Natural killer cell treated with Interleukin-12 subunit alpha and Interleukin-12 subunit beta and Interleukin-15 and Interleukin-18, amount 100 ng/mL, for 72 hours (primary cell): ENCODE measurements around the gene HELZ2. TPM values are rescaled to one million over a fixed set of nuclear protein-coding genes. Genes with fewer than 3 reads are reported as not detected.
"Not testable (repeated sequence)": the region's sequence is repeated elsewhere in the genome, so short reads cannot be mapped to it uniquely, and the experiment has no call there.

Experiments used
- ATAC-seq, 2 donors: fragments of 150-1000 bp; cut with Tn5 transposase in 1 of 2; sonication (Bioruptor Pico), chemical (Tn5 transposase) in 1 of 2; 2 replicates each; pipeline ENCODE4 v1.10.0; 2021
- DNase-seq: peaks from one replicate; pipeline ENCODE4 v3.0.0; 2022; ENCODE audit warnings: low spot score
- H3K27ac Mint-ChIP-seq, 2 donors: 1 replicate in 1 of 2; 2 replicates in 1 of 2; pipeline ENCODE4 v1.8.0; 2022; ENCODE audit warnings: mixed read lengths in 2 of 2, mild to moderate bottlenecking in 1 of 2, moderate library complexity in 1 of 2
- H3K27me3 Mint-ChIP-seq, 2 donors: 1 replicate in 1 of 2; 2 replicates in 1 of 2; pipeline ENCODE4 v1.8.0; 2022; ENCODE audit warnings: mixed read lengths in 2 of 2
- H3K36me3 Mint-ChIP-seq: one replicate; pipeline ENCODE4 v1.8.0; 2022; ENCODE audit warnings: mixed read lengths
- H3K4me1 Mint-ChIP-seq, 2 donors: 1 replicate in 1 of 2; 2 replicates in 1 of 2; pipeline ENCODE4 v1.8.0; 2022; ENCODE audit warnings: low read depth in 2 of 2, mixed read lengths in 2 of 2, mild to moderate bottlenecking in 1 of 2
- H3K4me3 Mint-ChIP-seq: one replicate; pipeline ENCODE4 v1.8.0; 2022; ENCODE audit warnings: mixed read lengths
- H3K9me3 Mint-ChIP-seq: 2 replicates; pipeline ENCODE4 v1.8.0; 2022; ENCODE audit warnings: mixed read lengths
- total RNA-seq, 2 donors: library from RNA; stranded (reverse); gene quantifications; one replicate each; pipeline ENCODE4 v1.2.3, GENCODE V29; 2022

HELZ2 gene, protein sequence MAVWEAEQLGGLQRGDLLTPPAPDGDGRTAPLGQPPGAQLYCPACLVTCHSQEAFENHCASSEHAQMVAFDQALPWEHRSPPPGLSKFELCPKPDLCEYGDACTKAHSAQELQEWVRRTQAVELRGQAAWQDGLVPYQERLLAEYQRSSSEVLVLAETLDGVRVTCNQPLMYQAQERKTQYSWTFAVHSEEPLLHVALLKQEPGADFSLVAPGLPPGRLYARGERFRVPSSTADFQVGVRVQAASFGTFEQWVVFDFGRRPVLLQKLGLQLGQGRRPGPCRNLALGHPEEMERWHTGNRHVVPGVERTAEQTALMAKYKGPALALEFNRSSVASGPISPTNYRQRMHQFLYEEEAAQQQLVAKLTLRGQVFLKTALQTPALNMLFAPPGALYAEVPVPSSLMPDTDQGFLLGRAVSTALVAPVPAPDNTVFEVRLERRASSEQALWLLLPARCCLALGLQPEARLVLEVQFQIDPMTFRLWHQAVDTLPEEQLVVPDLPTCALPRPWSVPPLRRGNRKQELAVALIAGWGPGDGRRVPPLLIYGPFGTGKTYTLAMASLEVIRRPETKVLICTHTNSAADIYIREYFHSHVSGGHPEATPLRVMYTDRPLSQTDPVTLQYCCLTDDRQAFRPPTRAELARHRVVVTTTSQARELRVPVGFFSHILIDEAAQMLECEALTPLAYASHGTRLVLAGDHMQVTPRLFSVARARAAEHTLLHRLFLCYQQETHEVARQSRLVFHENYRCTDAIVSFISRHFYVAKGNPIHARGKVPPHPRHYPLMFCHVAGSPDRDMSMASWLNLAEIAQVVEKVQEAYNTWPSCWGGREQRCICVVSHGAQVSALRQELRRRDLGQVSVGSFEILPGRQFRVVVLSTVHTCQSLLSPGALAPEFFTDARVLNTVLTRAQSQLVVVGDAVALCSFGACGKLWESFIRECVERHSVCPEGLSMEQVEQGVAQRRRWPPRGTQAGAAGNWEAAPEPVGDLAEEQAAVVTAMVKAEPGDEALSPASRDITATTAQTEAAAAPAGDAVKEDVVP (N-terminal part only)
- total RNA-seq: 10 to 100 TPM; 19.6 to 27.6 TPM

DNA sequence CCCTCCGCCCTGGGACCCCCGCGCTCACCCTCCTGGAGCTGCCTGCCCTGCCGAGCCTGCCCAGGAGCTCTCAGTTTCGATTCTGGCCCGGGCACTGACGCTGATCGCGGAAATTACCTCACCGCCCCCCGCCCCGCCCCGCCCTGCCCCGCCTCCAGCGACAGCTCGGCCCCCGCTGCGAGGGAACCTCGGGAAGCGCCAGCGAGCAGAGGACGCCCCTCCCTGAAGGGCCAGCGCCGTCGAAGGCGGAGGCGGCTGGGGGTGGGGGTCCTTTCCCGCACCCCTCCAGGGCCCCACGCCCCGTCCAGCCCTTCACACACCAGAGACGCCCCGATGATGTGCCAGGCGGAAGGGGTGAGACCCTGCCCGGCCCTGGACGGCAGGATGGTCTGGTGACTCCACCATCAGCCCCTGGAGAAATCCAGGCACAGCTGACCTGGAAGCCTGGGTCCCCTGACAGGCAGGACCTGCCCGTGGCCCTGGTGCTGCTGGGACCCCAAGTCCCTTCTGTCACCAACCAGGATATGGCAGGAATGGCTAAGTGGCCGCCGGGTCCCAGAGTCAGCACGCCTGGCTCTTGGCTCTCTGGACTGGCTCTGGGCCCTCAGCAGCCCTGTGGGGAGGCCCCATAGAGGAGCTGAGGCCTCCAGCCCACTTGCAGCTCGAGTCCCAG, at the start of gene HELZ2:
Gene HELZ2, minus strand, starts transcription at position 84 of the 673 bp plus-strand sequence. CDS start 1,854 bp downstream, outside the sequence.
- H3K4me1 Mint-ChIP-seq: peaks cover 2 to 6% of the 10 kb centered on the region in 2 donors
- peak within 1 kb of the TSS; percentile 81 for H3K4me3 Mint-ChIP-seq
- DNase-seq (peak; percentile 79), ATAC-seq (peak; percentile 91 to 96)
- H3K9me3 Mint-ChIP-seq: no peaks in the 10 kb centered on the region
- peaks cover 5 to 6% of the 10 kb centered on the region in 2 donors for H3K27me3 Mint-ChIP-seq
- peak within 1 kb of the TSS in 1 of 2 donors; percentile 62 for H3K27ac Mint-ChIP-seq
- H3K36me3 Mint-ChIP-seq: no peaks in the 10 kb centered on the region

DNA sequence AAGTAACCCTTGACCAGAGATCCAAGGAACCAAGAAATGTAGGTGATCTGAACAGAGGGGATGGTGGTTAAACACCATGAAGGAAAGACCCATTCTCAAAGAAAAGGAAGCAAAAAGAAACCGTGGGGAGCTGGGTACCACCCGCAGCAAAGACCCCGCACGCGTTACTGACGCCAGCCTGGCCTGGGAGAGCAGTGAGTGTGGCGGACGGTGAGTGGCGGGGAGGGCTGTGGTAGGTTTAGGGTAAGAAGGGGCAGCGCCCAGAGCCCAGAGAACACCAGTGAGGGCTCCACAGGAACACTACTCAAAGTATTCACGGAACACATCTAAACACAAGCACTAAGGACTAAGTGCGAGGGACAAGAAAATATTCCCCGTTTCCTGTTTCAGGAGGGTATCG, 48.7 kb upstream of the HELZ2 start:
- ATAC-seq (no peak), DNase-seq (peak; percentile 20)
- Mint-ChIP-seq H3K4me1 (peaks cover 10 to 18% of the 10 kb centered on the region in 2 donors), H3K4me3 (no peak overlapping the region), H3K36me3 (no peaks in the 10 kb centered on the region), H3K27ac (peak overlapping the region in 1 of 2 donors; percentile 53), H3K27me3 (no peaks in the 10 kb centered on the region), H3K9me3 (no peaks in the 10 kb centered on the region)

DNA sequence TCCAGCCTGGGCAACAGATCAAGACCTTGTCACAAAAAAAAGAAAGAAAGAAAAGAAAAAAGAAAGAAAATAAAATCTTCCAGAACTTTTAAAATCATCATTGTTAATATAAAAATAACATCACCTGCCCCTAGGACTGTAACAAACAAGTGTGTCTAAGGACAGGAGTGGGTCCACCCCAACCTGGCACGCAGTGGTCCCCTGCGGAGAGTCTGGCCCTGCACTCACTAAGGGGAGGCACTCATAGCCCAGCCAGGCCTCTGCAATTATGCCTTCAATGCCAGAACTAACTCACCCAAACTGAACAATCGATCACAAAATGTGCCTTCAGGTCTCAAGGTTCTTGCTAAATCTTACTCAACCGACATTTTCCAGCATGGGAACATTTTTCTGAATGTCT, 48.1 kb upstream of the HELZ2 start:
- peaks cover 10 to 18% of the 10 kb centered on the region in 2 donors for H3K4me1 Mint-ChIP-seq
- no peak overlapping the region for H3K4me3 Mint-ChIP-seq
- H3K27ac Mint-ChIP-seq: peak overlapping the region in 1 of 2 donors; percentile 53
- no peak for ATAC-seq
- no peaks in the 10 kb centered on the region for H3K36me3 Mint-ChIP-seq
- H3K27me3 Mint-ChIP-seq: no peaks in the 10 kb centered on the region
- no peaks in the 10 kb centered on the region for H3K9me3 Mint-ChIP-seq
- no peak for DNase-seq

DNA sequence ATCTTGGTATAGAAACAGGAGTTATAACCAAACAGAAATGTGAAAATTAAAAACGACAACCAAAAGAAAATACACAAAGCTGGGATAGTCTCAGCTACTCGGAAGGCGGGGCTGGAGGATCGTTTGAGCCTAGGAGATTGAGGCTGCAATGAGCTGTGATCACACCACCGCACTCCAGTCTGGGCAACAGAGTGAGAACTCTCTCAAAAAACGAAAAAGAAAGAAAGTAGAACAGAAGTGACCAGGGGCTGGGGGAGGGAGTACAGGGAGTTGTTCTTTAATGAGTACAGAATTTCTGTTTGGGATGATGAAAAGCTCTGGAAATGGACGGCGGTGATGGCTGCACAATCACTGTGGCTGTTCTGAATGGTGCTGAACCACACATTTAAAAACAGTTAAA, 47.0 kb upstream of the HELZ2 start:
- DNase-seq (peak; percentile 26), ATAC-seq (no peak)
- Mint-ChIP-seq H3K4me3 (no peak overlapping the region), H3K36me3 (no peaks in the 10 kb centered on the region), H3K9me3 (no peaks in the 10 kb centered on the region), H3K27ac (no peak overlapping the region), H3K4me1 (peaks cover 10 to 18% of the 10 kb centered on the region in 2 donors), H3K27me3 (no peaks in the 10 kb centered on the region)

DNA sequence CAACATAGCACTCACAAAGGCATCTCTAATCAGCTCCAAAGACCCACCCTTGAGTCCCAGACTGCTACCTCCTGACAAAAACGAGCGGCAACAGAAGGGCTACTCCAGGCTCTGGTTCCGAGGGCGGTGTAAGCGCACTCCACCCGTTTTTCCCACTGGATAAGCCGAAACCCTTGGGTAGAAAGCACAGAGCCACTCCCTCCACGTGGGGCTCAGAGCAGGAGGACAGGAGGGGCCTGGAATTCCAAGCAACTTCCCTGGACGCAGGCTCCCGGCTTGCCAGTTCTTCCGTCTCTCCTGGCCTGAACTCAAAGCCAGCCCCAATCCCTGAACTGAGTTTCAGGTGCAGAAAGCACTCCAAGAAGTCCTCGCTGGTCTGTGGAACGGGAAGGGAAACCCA, 45.5 kb upstream of the HELZ2 start:
- no peak overlapping the region for H3K27ac Mint-ChIP-seq
- no peak for ATAC-seq
- DNase-seq: no peak
- H3K36me3 Mint-ChIP-seq: peaks cover 6% of the 10 kb centered on the region
- no peaks in the 10 kb centered on the region for H3K9me3 Mint-ChIP-seq
- H3K27me3 Mint-ChIP-seq: no peaks in the 10 kb centered on the region
- no peak overlapping the region for H3K4me3 Mint-ChIP-seq
- H3K4me1 Mint-ChIP-seq: peaks cover 11 to 16% of the 10 kb centered on the region in 2 donors

DNA sequence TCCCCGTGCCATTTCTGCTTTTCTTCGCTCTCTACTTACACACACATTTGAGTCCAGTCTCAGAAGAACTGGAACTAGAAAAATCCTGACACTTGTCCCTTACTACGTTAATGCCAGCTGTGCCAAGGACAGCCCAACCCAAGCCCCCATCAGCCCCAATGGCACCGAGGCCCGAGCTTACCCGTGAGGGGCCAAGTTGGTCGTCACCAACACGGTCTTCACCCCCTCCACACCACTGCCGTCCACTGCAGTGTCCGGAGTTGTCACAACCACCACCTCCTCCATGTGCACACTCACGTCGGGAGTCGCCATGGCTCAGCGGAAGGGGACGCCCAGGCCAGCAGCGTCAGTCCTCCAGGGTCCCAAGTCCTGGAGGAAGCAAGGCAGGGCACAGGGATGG, 45.0 kb upstream of the HELZ2 start:
- Mint-ChIP-seq H3K36me3 (peaks cover 6% of the 10 kb centered on the region), H3K27ac (no peak overlapping the region)

DNA sequence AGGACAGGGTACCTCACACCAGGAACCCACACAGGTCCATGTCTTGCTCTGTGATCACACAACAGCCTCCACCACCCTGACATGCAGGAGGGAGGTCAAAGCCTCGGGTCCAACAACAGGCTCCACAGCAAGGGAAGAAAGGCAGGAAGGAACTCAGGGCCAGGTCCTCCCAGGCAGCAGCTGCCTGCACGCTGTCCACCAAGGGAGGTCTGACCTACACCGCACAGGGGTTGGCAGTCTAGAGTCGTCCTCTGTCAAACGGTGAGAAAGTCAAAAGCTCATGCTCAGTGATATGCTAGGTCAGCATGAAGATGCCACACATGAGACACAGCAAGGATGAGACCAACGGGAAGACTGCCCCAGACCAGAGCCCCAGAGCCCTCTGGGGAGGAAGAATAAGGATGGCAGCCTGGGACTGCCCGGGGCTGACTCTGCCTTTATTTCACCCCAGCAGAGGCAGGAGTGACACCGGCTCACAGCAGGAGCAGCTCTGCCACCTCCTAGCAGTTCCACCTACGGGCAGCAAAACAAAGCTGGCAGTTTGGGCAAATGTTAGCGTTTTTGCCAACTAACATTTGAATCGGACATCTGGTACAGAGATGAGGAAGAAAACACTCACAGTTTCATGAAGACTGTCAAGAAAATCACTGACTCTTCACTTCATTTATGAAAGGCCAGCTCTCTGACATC, 44.4 kb upstream of the HELZ2 start:
- Mint-ChIP-seq H3K9me3 (no peaks in the 10 kb centered on the region), H3K27ac (no peak overlapping the region), H3K27me3 (no peaks in the 10 kb centered on the region), H3K4me3 (no peak overlapping the region), H3K4me1 (peaks cover 11 to 14% of the 10 kb centered on the region in 2 donors), H3K36me3 (peaks cover 12% of the 10 kb centered on the region)
- no peak for ATAC-seq
- DNase-seq: peak; percentile 53

More for the DNA sequence above, 45.0 kb upstream of the HELZ2 start:
- Mint-ChIP-seq H3K27me3 (no peaks in the 10 kb centered on the region), H3K4me3 (no peak overlapping the region), H3K9me3 (no peaks in the 10 kb centered on the region), H3K4me1 (peaks cover 11 to 14% of the 10 kb centered on the region in 2 donors)
- DNase-seq (peak; percentile 56), ATAC-seq (no peak)

DNA sequence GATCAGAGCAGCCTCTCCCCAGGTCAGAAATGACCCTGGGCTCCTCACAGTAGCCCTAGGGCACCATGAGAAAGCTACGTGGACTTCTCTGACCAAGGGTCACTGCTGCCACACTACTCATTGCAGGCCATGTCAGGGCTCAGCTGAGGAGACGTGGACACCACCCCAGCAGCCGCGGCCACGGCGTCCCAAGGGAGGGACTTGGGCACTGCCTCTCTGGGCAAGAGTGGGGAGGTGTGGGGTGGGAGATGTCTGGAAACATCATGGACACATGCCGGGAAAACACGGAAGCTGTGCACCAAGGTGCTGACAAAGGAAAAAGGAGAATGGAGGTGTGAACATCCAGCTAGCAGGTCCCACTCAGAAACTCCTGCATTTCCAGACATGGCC, 43.8 kb upstream of the HELZ2 start:
- no peak overlapping the region for H3K27ac Mint-ChIP-seq
- no peak overlapping the region for H3K4me3 Mint-ChIP-seq
- peaks cover 11 to 16% of the 10 kb centered on the region in 2 donors for H3K4me1 Mint-ChIP-seq
- peaks cover 12% of the 10 kb centered on the region for H3K36me3 Mint-ChIP-seq
- ATAC-seq (no peak), DNase-seq (no peak)
- H3K27me3 Mint-ChIP-seq: no peaks in the 10 kb centered on the region
- no peaks in the 10 kb centered on the region for H3K9me3 Mint-ChIP-seq

DNA sequence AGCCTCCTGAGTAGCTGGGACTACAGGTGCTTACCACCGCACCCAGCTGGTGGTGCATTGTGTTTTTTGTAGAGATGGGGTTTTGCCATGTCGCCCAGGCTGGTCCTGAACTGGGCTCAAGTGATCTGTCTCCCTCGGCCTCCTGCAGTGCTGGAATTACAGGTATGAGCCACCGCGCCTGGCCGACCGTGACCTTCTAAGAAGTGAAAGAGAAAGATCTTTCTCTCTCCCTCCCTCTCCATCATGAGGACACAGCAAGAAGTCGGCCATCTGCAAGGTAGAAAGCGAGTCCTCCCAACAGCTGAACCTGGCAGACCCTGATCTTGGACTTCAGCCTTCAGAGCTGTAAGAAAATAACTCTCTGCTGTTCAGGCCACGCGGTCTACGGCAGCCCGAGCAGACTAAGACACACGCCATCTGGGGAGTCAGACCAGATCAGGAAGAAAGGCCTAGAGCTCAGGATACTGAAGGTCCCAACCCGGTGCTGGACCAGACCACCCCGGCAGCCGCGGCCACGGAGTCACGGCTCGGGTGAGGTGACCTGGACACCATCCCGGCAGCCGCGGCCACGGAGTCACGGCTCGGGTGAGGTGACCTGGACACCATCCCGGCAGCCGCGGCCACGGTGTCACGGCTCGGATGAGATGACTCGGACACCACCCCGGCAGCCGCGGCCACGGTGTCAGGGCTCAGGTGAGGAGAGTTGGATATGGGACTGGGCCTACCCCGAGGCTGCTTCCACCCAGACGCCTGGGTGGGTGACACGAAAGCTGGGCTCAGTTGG, 43.2 kb upstream of the HELZ2 start:
- peaks cover 12% of the 10 kb centered on the region for H3K36me3 Mint-ChIP-seq
- ATAC-seq (no peak), DNase-seq (no peak)
- H3K9me3 Mint-ChIP-seq: no peaks in the 10 kb centered on the region
- H3K4me1 Mint-ChIP-seq: peaks cover 11 to 12% of the 10 kb centered on the region in 2 donors
- no peaks in the 10 kb centered on the region for H3K27me3 Mint-ChIP-seq
- no peak overlapping the region for H3K27ac Mint-ChIP-seq
- no peak overlapping the region for H3K4me3 Mint-ChIP-seq

DNA sequence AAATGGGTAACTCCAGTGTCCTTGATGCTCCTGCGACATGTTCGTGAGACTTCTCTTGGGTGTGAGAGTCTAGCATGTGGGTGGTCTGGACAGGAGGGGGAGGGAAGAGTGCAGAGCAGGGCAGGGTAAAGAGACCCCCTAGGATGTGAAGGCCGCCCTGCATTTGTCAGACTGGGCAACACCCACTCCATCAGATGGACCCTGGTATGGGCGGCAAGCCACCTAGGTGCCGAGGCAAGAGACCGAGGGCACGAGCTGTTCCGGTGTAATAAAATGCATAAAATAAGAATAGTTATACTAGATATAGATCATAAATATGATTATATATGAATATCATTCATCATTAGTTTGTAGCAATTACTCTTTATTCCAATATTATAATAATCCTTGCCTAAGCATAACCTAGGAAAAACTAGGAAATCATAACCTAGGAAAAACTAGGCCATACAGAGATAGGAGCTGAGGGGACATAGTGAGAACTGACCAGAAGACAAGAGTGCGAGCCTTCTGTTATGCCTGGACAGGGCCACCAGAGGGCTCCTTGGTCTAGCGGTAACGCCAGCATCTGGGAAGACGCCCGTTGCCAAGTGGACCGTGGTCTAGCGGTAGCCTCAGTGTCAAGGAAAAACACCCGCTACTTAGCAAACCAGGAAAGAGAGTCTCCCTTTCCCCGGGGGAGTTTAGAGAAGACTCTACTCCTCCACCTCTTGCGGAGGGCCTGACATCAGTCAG, 40.0 kb upstream of the HELZ2 start:
- not testable (repeated sequence) for H3K4me1 Mint-ChIP-seq, ATAC-seq, H3K9me3 Mint-ChIP-seq, H3K27me3 Mint-ChIP-seq, H3K4me3 Mint-ChIP-seq, H3K27ac Mint-ChIP-seq
- DNase-seq: peak; percentile 56
- peaks cover 12% of the 10 kb centered on the region for H3K36me3 Mint-ChIP-seq

DNA sequence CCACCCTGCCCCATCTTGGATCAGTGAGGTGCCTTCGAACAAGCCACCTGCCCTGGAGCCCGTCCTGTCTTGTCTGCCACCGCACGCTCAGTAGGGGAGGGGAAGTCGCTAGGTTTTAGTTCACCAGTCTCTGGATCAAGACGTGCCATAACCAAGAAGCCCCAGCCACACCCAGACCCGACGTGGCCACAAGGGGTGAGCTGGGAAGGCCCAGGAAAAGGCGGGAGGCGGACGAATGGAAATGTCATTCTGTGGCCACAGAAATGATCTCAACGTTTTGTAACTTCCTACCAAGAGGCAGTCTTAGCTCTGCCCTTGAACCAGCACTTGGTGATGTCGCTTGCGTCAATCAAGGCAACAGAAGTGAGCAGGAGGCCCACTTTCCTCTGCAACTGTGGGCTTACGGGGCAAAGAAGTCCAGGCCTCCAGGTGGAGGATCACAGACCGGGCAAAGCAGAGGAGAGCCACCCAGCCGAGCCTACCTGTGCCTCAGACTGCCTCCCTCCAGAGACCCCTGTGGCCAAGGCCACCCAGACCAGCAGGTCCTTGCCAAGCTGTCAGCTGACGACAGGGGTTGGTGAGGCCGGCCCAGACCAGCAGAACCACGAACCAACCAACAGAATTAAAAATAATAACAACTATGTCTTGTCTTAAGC, 38.4 kb upstream of the HELZ2 start:
- Mint-ChIP-seq H3K27me3 (no peaks in the 10 kb centered on the region), H3K4me1 (peaks cover 4 to 5% of the 10 kb centered on the region in 2 donors), H3K9me3 (no peaks in the 10 kb centered on the region), H3K4me3 (no peak overlapping the region), H3K27ac (no peak overlapping the region), H3K36me3 (peaks cover 12% of the 10 kb centered on the region)
- no peak for ATAC-seq
- DNase-seq: peak; percentile 29
